HFFc6 (cell line): ENCODE measurements around the gene CPT1A. TPM values are rescaled to one million over a fixed set of nuclear protein-coding genes. Genes with fewer than 3 reads are reported as not detected.
"Not testable (repeated sequence)": the region's sequence is repeated elsewhere in the genome, so short reads cannot be mapped to it uniquely, and the experiment has no call there.

ENCODE experiments used
- DNase-seq: peaks from one replicate; pipeline ENCODE4 v3.0.0-alpha.2; 2018
- H3K27ac Mint-ChIP-seq: 2 replicates; pipeline ENCODE4 v1.8.0; 2020; ENCODE audit warnings: mild to moderate bottlenecking, mixed read lengths
- H3K27me3 Mint-ChIP-seq: 2 replicates; pipeline ENCODE4 v1.8.0; 2021; ENCODE audit warnings: mild to moderate bottlenecking, moderate library complexity, mixed read lengths; ENCODE audit not compliant: insufficient read depth
- H3K36me3 Mint-ChIP-seq: 2 replicates; pipeline ENCODE4 v1.8.0; 2021; ENCODE audit warnings: low read depth, mixed read lengths
- H3K4me1 Mint-ChIP-seq: 2 replicates; pipeline ENCODE4 v1.8.0; 2020; ENCODE audit warnings: low read depth, mixed read lengths
- H3K4me3 Mint-ChIP-seq: 2 replicates; pipeline ENCODE4 v1.8.0; 2020; ENCODE audit warnings: mild to moderate bottlenecking, moderate library complexity, mixed read lengths
- H3K9me3 Mint-ChIP-seq: 2 replicates; pipeline ENCODE4 v1.8.0; 2020; ENCODE audit warnings: mild to moderate bottlenecking, mixed read lengths
- CTCF ChIP-seq: fragments of 200-600 bp; sonication (generic); IDR thresholded peaks from 2 replicates; pipeline ENCODE4 v1.5.0; 2021; ENCODE audit warnings: antibody characterized with exemption, mild to moderate bottlenecking
- total RNA-seq, 6 experiments: library from RNA; stranded (reverse); fragmentation: NEBNext Ultra II Directional; extraction: Animal tissue kit (Norgen Biotek cat#: 25700); gene quantifications; 2 replicates in 1 of 6; 3 replicates in 5 of 6; pipeline ENCODE4 v1.2.3, GENCODE V29; 2021

Gene CPT1A
- total RNA-seq, 6 experiments from 2014 or later: 35.5 to 63.7 (median 55.8) TPM

GRCh38 chr11:68859123-68859522 is 17.4 kb upstream of the CPT1A start:
- Mint-ChIP-seq H3K27me3 (peaks cover 15% of the 10 kb centered on the region), H3K4me3 (no peak overlapping the region), H3K9me3 (peaks cover 14% of the 10 kb centered on the region), H3K27ac (no peak overlapping the region), H3K36me3 (peaks cover 10% of the 10 kb centered on the region; the same call in 1 of the 2 replicates), H3K4me1 (peaks cover 15% of the 10 kb centered on the region)
- TF ChIP-seq CTCF: no peak
- no peak for DNase-seq

- no peak for TF ChIP-seq CTCF
- Mint-ChIP-seq H3K36me3 (no peaks in the 10 kb centered on the region), H3K4me3 (no peak overlapping the region), H3K27ac (no peak overlapping the region), H3K4me1 (peaks cover 15% of the 10 kb centered on the region), H3K9me3 (no peaks in the 10 kb centered on the region), H3K27me3 (peaks cover 20% of the 10 kb centered on the region)
- DNase-seq: no peak
These were observed 15.4 kb upstream of the CPT1A start for GRCh38 chr11:68857037-68857586.

GRCh38 chr11:68856425-68857030 is 14.8 kb upstream of the CPT1A start:
- not testable (repeated sequence) for H3K36me3 Mint-ChIP-seq, H3K27ac Mint-ChIP-seq, DNase-seq, H3K4me3 Mint-ChIP-seq, H3K9me3 Mint-ChIP-seq
- H3K27me3 Mint-ChIP-seq: peaks cover 23% of the 10 kb centered on the region
- H3K4me1 Mint-ChIP-seq: peaks cover 15% of the 10 kb centered on the region

GRCh38 chr11:68855205-68855981 is 13.7 kb upstream of the CPT1A start:
- H3K36me3 Mint-ChIP-seq: no peaks in the 10 kb centered on the region
- peak; percentile 34 for DNase-seq
- peaks cover 25% of the 10 kb centered on the region for H3K27me3 Mint-ChIP-seq
- no peak overlapping the region for H3K27ac Mint-ChIP-seq
- TF ChIP-seq CTCF: peak; percentile 49; the same call in 1 of the 2 replicates
- H3K9me3 Mint-ChIP-seq: no peaks in the 10 kb centered on the region
- peak overlapping the region; percentile 77 for H3K4me3 Mint-ChIP-seq
- H3K4me1 Mint-ChIP-seq: peaks cover 15% of the 10 kb centered on the region

- Mint-ChIP-seq H3K9me3 (no peaks in the 10 kb centered on the region), H3K4me1 (peaks cover 15% of the 10 kb centered on the region), H3K27me3 (peaks cover 25% of the 10 kb centered on the region), H3K27ac (no peak overlapping the region), H3K4me3 (peak overlapping the region; percentile 77; the same call in 1 of the 2 replicates), H3K36me3 (no peaks in the 10 kb centered on the region)
- no peak for TF ChIP-seq CTCF
- DNase-seq: no peak
These were observed 12.7 kb upstream of the CPT1A start for GRCh38 chr11:68854273-68854958.
